ENCODE measurements around the gene MAP3K19. TPM values are rescaled to one million over a fixed set of nuclear protein-coding genes. Genes with fewer than 3 reads are reported as not detected.
"Not testable (repeated sequence)": the region's sequence is repeated elsewhere in the genome, so short reads cannot be mapped to it uniquely, and the experiment has no call there.

The MAP3K19 gene
- total and polyA plus RNA-seq, 4 donors, result 6.2 to 16.0 (median 7.9) TPM

DNA sequence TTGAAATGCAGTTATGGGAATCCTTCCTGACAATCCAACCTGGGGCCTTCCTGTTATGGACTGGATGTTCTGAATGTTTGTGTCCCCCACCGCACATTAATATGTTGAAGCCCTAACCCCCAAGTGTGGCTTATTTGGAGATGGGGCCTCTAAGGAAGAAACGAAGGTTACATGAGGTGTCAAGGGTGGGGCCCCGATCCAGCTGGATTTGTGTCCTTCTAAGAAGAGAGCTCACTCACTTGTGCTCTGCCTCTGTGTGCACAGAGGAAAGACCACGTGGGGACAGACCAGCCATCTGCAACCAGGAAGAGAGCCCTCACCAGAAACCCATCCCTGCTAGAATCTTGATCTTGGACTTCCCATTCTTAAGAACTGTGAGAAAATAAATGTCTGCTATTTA lies 44.4 kb downstream of the MAP3K19 start:
- H3K9me3 ChIP-seq (ENCODE audit: control insufficient read depth, insufficient read depth, low read length), result no peaks in the 10 kb centered on the region
- H3K4me3 ChIP-seq (ENCODE audit: low read depth, low read length), result no peak overlapping the region
- H3K27ac ChIP-seq (ENCODE audit: low read depth, low read length), result no peak overlapping the region
- no peaks in the 10 kb centered on the region for H3K27me3 ChIP-seq (ENCODE audit: control insufficient read depth, insufficient read depth, low read length)
- H3K4me1 ChIP-seq (ENCODE audit: control insufficient read depth, insufficient read depth, low read length), result peaks cover 3% of the 10 kb centered on the region
- no peaks in the 10 kb centered on the region for H3K36me3 ChIP-seq (ENCODE audit: control insufficient read depth, insufficient read depth, low read length)
- 100% methylated on average over 2 of the region's 4 CpGs for WGBS (ENCODE audit: insufficient coverage)
- DNase-seq (ENCODE audit: low read depth in 4 of 6, low spot score in 6 of 6), result no peak

DNA sequence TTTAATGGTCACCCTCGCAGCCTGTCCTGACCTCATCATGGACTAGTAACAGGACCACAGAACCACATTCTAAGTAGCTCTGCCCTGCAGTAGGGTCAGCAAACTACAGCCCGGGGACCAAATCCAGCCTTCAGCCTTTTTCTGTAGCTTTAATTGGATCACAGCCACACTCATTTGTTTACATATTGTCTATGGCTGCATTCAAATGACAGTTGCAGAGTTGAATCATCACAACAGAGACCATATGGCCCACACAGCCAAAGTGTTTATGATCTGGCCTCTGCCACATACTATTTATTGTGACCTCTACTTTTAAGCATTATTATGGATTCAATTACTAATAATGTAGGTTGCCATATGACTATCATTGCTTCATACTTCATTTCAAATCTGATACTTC lies 47.7 kb downstream of the MAP3K19 start:
- no peaks in the 10 kb centered on the region for H3K9me3 ChIP-seq (ENCODE audit: control insufficient read depth, insufficient read depth, low read length)
- no peak overlapping the region for H3K4me3 ChIP-seq (ENCODE audit: low read depth, low read length)
- no peaks in the 10 kb centered on the region for H3K27me3 ChIP-seq (ENCODE audit: control insufficient read depth, insufficient read depth, low read length)
- whole genome bisulfite sequencing (ENCODE audit: insufficient coverage), result 65% methylated on average over 2 of the region's 2 CpGs
- H3K4me1 ChIP-seq (ENCODE audit: control insufficient read depth, insufficient read depth, low read length), result peaks cover 3% of the 10 kb centered on the region
- no peak for DNase-seq (ENCODE audit: low read depth in 4 of 6, low spot score in 6 of 6)
- H3K27ac ChIP-seq (ENCODE audit: low read depth, low read length), result no peak overlapping the region
- no peaks in the 10 kb centered on the region for H3K36me3 ChIP-seq (ENCODE audit: control insufficient read depth, insufficient read depth, low read length)

DNA sequence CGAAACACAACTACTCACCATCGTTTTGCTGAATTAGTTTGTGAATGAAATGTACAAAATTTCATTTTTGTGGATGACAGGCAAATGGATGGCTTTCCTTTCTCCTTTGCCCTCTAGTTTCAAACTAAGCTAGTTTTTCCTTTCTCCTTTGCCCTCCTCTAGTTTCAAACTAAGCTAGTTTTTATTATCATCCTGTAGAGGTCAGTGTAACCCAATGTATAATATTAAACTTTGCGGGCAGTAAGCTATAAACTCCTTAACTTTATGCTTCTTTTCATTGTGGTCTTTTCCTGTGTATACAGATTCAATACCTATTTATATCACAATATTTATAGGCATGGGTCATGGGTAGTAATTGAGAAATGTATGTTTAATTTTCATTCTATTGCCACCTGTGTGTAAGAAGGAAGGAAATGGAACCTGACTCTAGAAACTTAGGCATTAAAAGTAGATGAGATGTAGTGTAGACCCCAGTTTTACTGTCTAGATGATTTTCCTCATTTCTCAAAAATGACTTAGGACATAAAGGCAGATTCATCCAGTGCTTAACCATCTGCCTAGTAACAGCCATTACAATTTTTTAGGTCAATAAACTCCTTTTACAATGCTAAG lies 58.1 kb downstream of the MAP3K19 start:
- H3K36me3 ChIP-seq (ENCODE audit: control insufficient read depth, insufficient read depth, low read length), result no peaks in the 10 kb centered on the region
- no peaks in the 10 kb centered on the region for H3K9me3 ChIP-seq (ENCODE audit: control insufficient read depth, insufficient read depth, low read length)
- no peaks in the 10 kb centered on the region for H3K4me1 ChIP-seq (ENCODE audit: control insufficient read depth, insufficient read depth, low read length)
- H3K4me3 ChIP-seq (ENCODE audit: low read depth, low read length), result no peak overlapping the region
- no peaks in the 10 kb centered on the region for H3K27me3 ChIP-seq (ENCODE audit: control insufficient read depth, insufficient read depth, low read length)
- H3K27ac ChIP-seq (ENCODE audit: low read depth, low read length), result no peak overlapping the region
- WGBS (ENCODE audit: insufficient coverage), result no CpG with 5 or more reads among the region's 3 CpGs
- DNase-seq (ENCODE audit: low read depth in 4 of 6, low spot score in 6 of 6), result peak; percentile 6 to 84 (median 24)

DNA sequence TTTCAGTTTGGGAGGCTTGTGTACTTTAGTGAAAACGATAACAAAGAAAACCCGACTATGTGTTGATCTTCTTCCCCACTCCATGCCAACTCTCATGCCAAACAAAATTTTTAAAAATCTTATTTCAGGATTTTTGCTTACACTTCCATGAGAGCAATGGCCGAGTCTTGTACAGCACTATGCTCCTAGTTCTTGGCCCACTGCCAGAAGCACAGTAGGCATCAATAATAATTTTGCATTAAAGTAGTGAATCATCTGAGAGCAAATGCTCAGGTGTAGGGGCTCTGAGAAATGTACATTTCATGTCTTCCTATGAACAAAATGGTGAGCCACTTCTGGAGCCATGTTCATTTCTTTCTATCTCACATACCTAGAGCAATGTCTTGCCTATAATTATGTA lies 62.2 kb downstream of the MAP3K19 start:
- no peak overlapping the region for H3K27ac ChIP-seq (ENCODE audit: low read depth, low read length)
- no peak for DNase-seq (ENCODE audit: low read depth in 4 of 6, low spot score in 6 of 6)
- H3K36me3 ChIP-seq (ENCODE audit: control insufficient read depth, insufficient read depth, low read length), result no peaks in the 10 kb centered on the region
- no peaks in the 10 kb centered on the region for H3K4me1 ChIP-seq (ENCODE audit: control insufficient read depth, insufficient read depth, low read length)
- no peaks in the 10 kb centered on the region for H3K27me3 ChIP-seq (ENCODE audit: control insufficient read depth, insufficient read depth, low read length)
- no peak overlapping the region for H3K4me3 ChIP-seq (ENCODE audit: low read depth, low read length)
- no peaks in the 10 kb centered on the region for H3K9me3 ChIP-seq (ENCODE audit: control insufficient read depth, insufficient read depth, low read length)
- 100% methylated on average over 1 of the region's 3 CpGs for WGBS (ENCODE audit: insufficient coverage)

DNA sequence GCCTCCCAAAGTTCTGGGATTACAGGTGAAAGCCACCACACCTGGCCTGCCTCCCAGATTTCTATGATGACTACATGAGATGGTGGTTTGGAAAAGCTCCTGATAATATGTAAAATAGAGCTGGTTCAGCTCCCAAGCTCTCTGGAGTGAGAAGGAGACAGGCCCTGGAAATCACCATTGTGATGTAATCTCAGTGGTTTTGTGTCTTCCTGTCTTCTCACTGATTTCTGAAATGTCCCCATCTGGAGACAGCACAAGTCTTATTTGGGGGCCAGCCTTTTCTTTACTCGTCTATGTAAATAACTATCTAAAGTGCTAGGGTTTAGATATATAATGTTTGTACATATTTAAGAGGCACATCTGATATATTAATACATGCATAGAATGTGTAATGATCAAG lies 64.6 kb downstream of the MAP3K19 start:
- H3K9me3 ChIP-seq (ENCODE audit: control insufficient read depth, insufficient read depth, low read length), result no peaks in the 10 kb centered on the region
- H3K4me3 ChIP-seq (ENCODE audit: low read depth, low read length), result no peak overlapping the region
- DNase-seq (ENCODE audit: low read depth in 4 of 6, low spot score in 6 of 6), result no peak
- H3K27ac ChIP-seq (ENCODE audit: low read depth, low read length), result no peak overlapping the region
- no peaks in the 10 kb centered on the region for H3K36me3 ChIP-seq (ENCODE audit: control insufficient read depth, insufficient read depth, low read length)
- no peaks in the 10 kb centered on the region for H3K27me3 ChIP-seq (ENCODE audit: control insufficient read depth, insufficient read depth, low read length)
- no CpG with 5 or more reads among the region's 1 CpG for WGBS (ENCODE audit: insufficient coverage)
- no peaks in the 10 kb centered on the region for H3K4me1 ChIP-seq (ENCODE audit: control insufficient read depth, insufficient read depth, low read length)

DNA sequence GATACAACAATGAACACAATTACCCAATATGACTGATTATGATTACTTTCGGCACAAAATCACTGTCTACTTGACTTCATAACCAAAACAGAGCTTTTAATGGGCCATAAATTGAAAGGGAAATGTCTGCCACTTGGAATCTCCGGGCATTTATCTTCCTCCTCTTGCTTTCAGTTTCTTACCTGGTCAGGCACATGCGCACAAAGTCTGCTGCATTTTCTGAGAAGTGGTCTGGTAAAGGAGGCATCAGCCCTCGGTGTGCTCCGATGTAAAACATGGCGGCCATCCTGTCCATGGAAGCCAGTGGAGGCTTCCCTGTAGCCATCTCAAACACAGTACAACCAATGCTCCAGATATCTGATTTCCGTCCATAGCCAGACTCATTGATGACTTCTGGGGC lies 66.6 kb downstream of the MAP3K19 start:
- no peak for DNase-seq (ENCODE audit: low read depth in 4 of 6, low spot score in 6 of 6)
- Histone ChIP-seq H3K27me3 (ENCODE audit: control insufficient read depth, insufficient read depth, low read length) (no peaks in the 10 kb centered on the region), H3K4me3 (ENCODE audit: low read depth, low read length) (no peak overlapping the region), H3K4me1 (ENCODE audit: control insufficient read depth, insufficient read depth, low read length) (no peaks in the 10 kb centered on the region), H3K27ac (ENCODE audit: low read depth, low read length) (no peak overlapping the region), H3K9me3 (ENCODE audit: control insufficient read depth, insufficient read depth, low read length) (no peaks in the 10 kb centered on the region), H3K36me3 (ENCODE audit: control insufficient read depth, insufficient read depth, low read length) (no peaks in the 10 kb centered on the region)
- WGBS (ENCODE audit: insufficient coverage), result 95% methylated on average over 6 of the region's 7 CpGs

DNA sequence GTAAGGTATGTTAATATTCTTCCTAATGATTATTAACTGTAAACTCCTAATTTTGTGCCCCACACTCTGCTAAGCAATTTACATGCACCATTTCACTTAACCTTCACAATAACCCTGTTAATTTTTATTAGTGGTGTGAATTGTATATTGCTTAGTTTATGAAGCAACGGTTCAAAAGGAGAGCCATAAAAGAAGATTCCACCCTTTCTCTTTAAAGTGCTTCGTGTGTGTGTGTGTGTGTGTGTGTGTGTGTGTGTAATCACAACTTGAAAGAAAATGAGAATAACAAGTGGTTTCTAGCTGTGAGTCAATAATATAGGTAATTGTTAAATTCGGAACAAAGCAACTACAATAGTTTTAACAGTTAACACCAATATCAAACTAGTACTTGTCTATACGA lies 68.0 kb downstream of the MAP3K19 start:
- WGBS (ENCODE audit: insufficient coverage), result no CpG with 5 or more reads among the region's 4 CpGs
- Histone ChIP-seq H3K36me3 (ENCODE audit: control insufficient read depth, insufficient read depth, low read length) (no peaks in the 10 kb centered on the region), H3K27ac (ENCODE audit: low read depth, low read length) (no peak overlapping the region), H3K4me1 (ENCODE audit: control insufficient read depth, insufficient read depth, low read length) (no peaks in the 10 kb centered on the region), H3K4me3 (ENCODE audit: low read depth, low read length) (no peak overlapping the region), H3K27me3 (ENCODE audit: control insufficient read depth, insufficient read depth, low read length) (no peaks in the 10 kb centered on the region), H3K9me3 (ENCODE audit: control insufficient read depth, insufficient read depth, low read length) (no peaks in the 10 kb centered on the region)
- DNase-seq (ENCODE audit: low read depth in 4 of 6, low spot score in 6 of 6), result no peak

DNA sequence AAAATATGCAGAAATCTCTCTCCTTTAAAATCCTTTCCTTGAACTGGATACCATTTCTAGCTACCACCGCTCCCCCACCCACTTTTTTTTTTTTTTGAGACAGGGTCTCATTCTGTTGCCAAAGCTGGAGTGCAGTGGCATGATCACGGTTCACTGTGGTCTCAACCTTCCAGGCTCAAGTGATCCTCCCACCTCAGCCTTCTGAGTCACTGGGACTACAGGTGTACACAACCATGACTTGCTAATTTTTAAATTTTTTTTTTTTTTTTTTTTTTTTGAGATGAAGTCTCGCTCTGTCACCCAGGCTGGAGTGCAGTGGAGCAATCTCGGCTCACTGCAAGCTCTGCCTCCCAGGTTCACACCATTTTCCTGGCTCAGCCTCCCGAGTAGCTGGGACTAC lies 70.1 kb downstream of the MAP3K19 start:
- not testable (repeated sequence) for DNase-seq (ENCODE audit: low read depth in 4 of 6, low spot score in 6 of 6); H3K4me3 ChIP-seq (ENCODE audit: low read depth, low read length); H3K4me1 ChIP-seq (ENCODE audit: control insufficient read depth, insufficient read depth, low read length); H3K27ac ChIP-seq (ENCODE audit: low read depth, low read length); H3K9me3 ChIP-seq (ENCODE audit: control insufficient read depth, insufficient read depth, low read length); H3K36me3 ChIP-seq (ENCODE audit: control insufficient read depth, insufficient read depth, low read length); H3K27me3 ChIP-seq (ENCODE audit: control insufficient read depth, insufficient read depth, low read length)
- WGBS (ENCODE audit: insufficient coverage), result 100% methylated on average over 2 of the region's 5 CpGs

DNA sequence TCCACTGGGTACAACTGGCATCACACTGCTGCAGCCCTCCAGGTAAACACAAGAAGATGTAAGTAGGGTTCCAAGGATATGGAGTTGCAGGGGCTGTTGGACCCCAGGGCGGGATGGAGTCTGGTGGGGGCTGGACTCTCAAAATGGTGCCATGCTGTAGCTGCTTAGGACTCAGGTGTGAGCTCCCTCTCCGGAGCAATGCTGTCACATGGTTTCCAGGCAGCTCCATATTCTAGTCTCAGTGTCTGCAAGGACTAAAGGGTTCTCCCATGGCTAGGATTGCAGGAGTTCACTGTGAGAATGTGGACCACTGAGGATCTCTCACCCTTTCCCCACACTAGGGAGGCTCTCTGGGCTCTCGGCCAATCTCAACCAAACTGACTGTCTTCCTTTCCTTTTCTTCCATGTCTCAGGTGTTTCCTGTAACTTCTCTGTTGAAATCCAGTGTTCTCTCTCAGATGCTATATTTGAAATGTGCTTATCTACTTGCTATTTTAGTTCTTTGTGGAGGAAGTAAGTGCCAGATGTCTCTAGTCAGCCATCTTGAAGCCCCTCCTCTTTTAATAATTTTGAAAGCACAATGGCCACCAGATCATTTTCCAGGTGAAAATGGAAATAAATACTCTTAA lies 71.1 kb downstream of the MAP3K19 start:
- WGBS (ENCODE audit: insufficient coverage), result 90% methylated on average over 3 of the region's 3 CpGs
- H3K4me1 ChIP-seq (ENCODE audit: control insufficient read depth, insufficient read depth, low read length), result no peaks in the 10 kb centered on the region
- peaks cover 1% of the 10 kb centered on the region for H3K9me3 ChIP-seq (ENCODE audit: control insufficient read depth, insufficient read depth, low read length)
- no peaks in the 10 kb centered on the region for H3K36me3 ChIP-seq (ENCODE audit: control insufficient read depth, insufficient read depth, low read length)
- H3K27ac ChIP-seq (ENCODE audit: low read depth, low read length), result no peak overlapping the region
- no peak for DNase-seq (ENCODE audit: low read depth in 4 of 6, low spot score in 6 of 6)
- H3K27me3 ChIP-seq (ENCODE audit: control insufficient read depth, insufficient read depth, low read length), result no peaks in the 10 kb centered on the region
- H3K4me3 ChIP-seq (ENCODE audit: low read depth, low read length), result no peak overlapping the region

DNA sequence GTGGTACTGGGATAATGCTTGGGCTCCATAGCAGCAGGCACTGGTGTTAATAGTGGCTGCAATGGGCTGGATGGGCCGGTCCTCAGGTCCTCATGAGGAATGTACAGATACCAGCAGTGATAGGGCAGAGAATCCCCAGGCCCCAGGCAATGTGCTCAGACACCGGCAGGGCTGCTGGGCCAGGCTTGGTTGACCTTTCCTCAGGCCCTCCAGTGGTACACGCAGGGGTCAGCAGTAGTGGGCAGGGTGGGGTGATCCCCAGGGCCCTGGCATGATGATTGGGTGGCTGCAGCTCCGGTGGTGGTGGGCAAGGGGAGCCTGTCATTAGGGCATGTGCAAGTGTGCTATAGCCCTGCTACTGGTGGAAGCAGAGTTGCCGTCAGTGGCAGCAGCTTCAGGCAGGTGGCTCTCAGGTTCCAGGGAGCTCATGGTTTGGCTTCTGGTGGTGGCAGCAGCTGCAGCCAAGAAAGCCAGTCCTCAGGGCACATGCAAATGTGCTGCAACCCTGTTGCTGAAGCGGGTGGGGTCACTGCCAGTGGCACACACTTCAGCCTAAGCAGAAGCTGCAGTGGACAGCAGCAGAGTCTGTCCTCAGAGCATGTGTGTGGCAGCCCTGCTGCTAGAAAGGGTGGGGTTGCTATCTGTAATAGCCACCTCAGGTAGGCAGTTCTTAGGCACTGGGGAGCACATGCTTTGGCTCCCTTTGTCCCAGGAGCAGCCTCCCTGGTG lies 71.8 kb downstream of the MAP3K19 start:
- H3K4me1 ChIP-seq (ENCODE audit: control insufficient read depth, insufficient read depth, low read length), result no peaks in the 10 kb centered on the region
- WGBS (ENCODE audit: insufficient coverage), result 91% methylated on average over 6 of the region's 6 CpGs

More for the DNA sequence above, 71.8 kb downstream of the MAP3K19 start:
- Histone ChIP-seq H3K4me3 (ENCODE audit: low read depth, low read length) (no peak overlapping the region), H3K36me3 (ENCODE audit: control insufficient read depth, insufficient read depth, low read length) (no peaks in the 10 kb centered on the region), H3K27me3 (ENCODE audit: control insufficient read depth, insufficient read depth, low read length) (no peaks in the 10 kb centered on the region), H3K27ac (ENCODE audit: low read depth, low read length) (no peak overlapping the region), H3K9me3 (ENCODE audit: control insufficient read depth, insufficient read depth, low read length) (peaks cover 1% of the 10 kb centered on the region)
- no peak for DNase-seq (ENCODE audit: low read depth in 4 of 6, low spot score in 6 of 6)
